Measurements from ENCODE around the gene ACSL6.

ACSL6 gene

DNA sequence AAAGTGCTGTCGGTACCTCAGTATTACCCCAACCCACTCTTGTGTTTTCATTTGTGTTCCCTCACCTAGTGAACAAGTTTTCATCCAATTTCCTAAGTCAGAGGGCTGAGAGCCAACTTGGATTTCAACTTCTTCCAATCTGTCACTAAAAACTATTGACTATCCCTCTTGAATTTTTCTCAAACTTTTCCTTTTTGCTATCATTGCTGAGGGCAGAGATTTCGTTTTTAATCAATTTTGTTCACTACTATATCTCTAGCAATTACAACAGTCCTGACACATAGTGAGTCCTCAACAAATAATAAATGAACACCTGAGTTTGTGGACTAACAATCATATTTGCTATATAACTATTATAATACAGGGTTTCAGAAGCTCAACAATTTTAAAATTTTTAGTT lies 95.0 kb downstream of the ACSL6 start:
- 68% methylated on average over 1 of the region's 2 CpGs for WGBS
- H2AFZ ChIP-seq (ENCODE audit: low read depth, low read length) = no peak overlapping the region
- no peak overlapping the region for H2BK120ac ChIP-seq (ENCODE audit: low read depth, low read length)
- no peaks in the 10 kb centered on the region for H3K79me1 ChIP-seq (replicated peaks; ENCODE audit: low read length, poor library complexity, severe bottlenecking)
- no peaks in the 10 kb centered on the region for H3K36me3 ChIP-seq (ENCODE audit: control insufficient read depth in 1 of 2, insufficient read depth in 2 of 2, low read depth in 1 of 2, low read length in 2 of 2)
- no peak overlapping the region for H3K27ac ChIP-seq (ENCODE audit: low read length, poor library complexity, severe bottlenecking)
- no peak overlapping the region for H2BK5ac ChIP-seq (ENCODE audit: low read depth, low read length, poor library complexity, severe bottlenecking)
- H3K4me1 ChIP-seq (ENCODE audit: control insufficient read depth, insufficient read depth, low read depth, low read length) = no peaks in the 10 kb centered on the region
- H3K4me3 ChIP-seq (ENCODE audit: insufficient read depth in 1 of 2, low read depth in 1 of 2, low read length in 2 of 2) = no peak overlapping the region
- no peak overlapping the region for H3K14ac ChIP-seq (ENCODE audit: low read length in 2 of 2)
- peaks cover 0 to 7% of the 10 kb centered on the region in 2 experiments for H3K27me3 ChIP-seq (ENCODE audit: control insufficient read depth in 1 of 2, insufficient read depth in 1 of 2, low read length in 2 of 2)
- H3K23ac ChIP-seq (ENCODE audit: low read length in 2 of 2) = no peak overlapping the region
- no peak overlapping the region for H4K91ac ChIP-seq (ENCODE audit: low read length)
- no peaks in the 10 kb centered on the region for H3K9me3 ChIP-seq (ENCODE audit: control insufficient read depth, low read length)
- H3K9ac ChIP-seq (ENCODE audit: low read length) = no peak overlapping the region
- no peak overlapping the region for H2BK12ac ChIP-seq (ENCODE audit: low read length in 2 of 2)
- no peak overlapping the region for H3K18ac ChIP-seq (ENCODE audit: low read depth in 1 of 2, low read length in 2 of 2)
- DNase-seq = no peak
- H4K8ac ChIP-seq (ENCODE audit: low read length) = no peak overlapping the region
- no peak overlapping the region for H2AK5ac ChIP-seq (ENCODE audit: low read length, severe bottlenecking)
- no peak overlapping the region for H3K4me2 ChIP-seq (ENCODE audit: low read length, poor library complexity, severe bottlenecking)
- no peak overlapping the region for H3K4ac ChIP-seq (ENCODE audit: low read depth in 1 of 2, low read length in 2 of 2)
- no peak overlapping the region for H2BK15ac ChIP-seq (ENCODE audit: low read depth, poor library complexity, severe bottlenecking)

- H3K23ac ChIP-seq (ENCODE audit: low read length in 2 of 2) = no peak overlapping the region
- no peak overlapping the region for H4K91ac ChIP-seq (ENCODE audit: low read length)
- H3K9me3 ChIP-seq (ENCODE audit: control insufficient read depth, low read length) = no peaks in the 10 kb centered on the region
- H2AFZ ChIP-seq (ENCODE audit: low read depth, low read length) = no peak overlapping the region
- H3K4me2 ChIP-seq (ENCODE audit: low read length, poor library complexity, severe bottlenecking) = no peak overlapping the region
- H3K9ac ChIP-seq (ENCODE audit: low read length) = no peak overlapping the region
- H3K27ac ChIP-seq (ENCODE audit: low read length, poor library complexity, severe bottlenecking) = no peak overlapping the region
- H2BK5ac ChIP-seq (ENCODE audit: low read depth, low read length, poor library complexity, severe bottlenecking) = no peak overlapping the region
- H3K36me3 ChIP-seq (ENCODE audit: control insufficient read depth in 1 of 2, insufficient read depth in 2 of 2, low read depth in 1 of 2, low read length in 2 of 2) = no peaks in the 10 kb centered on the region
- H3K4me1 ChIP-seq (ENCODE audit: control insufficient read depth, insufficient read depth, low read depth, low read length) = no peaks in the 10 kb centered on the region
- peaks cover 0 to 7% of the 10 kb centered on the region in 2 experiments for H3K27me3 ChIP-seq (ENCODE audit: control insufficient read depth in 1 of 2, insufficient read depth in 1 of 2, low read length in 2 of 2)
- no peak overlapping the region for H3K4me3 ChIP-seq (ENCODE audit: insufficient read depth in 1 of 2, low read depth in 1 of 2, low read length in 2 of 2)
- H2BK12ac ChIP-seq (ENCODE audit: low read length in 2 of 2) = no peak overlapping the region
- no peak overlapping the region for H2BK120ac ChIP-seq (ENCODE audit: low read depth, low read length)
- no peak overlapping the region for H3K4ac ChIP-seq (ENCODE audit: low read depth in 1 of 2, low read length in 2 of 2)
- no peak for DNase-seq
- H2AK5ac ChIP-seq (ENCODE audit: low read length, severe bottlenecking) = no peak overlapping the region
- no peak overlapping the region for H3K14ac ChIP-seq (ENCODE audit: low read length in 2 of 2)
- no peak overlapping the region for H3K18ac ChIP-seq (ENCODE audit: low read depth in 1 of 2, low read length in 2 of 2)
- H3K79me1 ChIP-seq (replicated peaks; ENCODE audit: low read length, poor library complexity, severe bottlenecking) = no peaks in the 10 kb centered on the region
- no peak overlapping the region for H2BK15ac ChIP-seq (ENCODE audit: low read depth, poor library complexity, severe bottlenecking)
- no peak overlapping the region for H4K8ac ChIP-seq (ENCODE audit: low read length)
Measured at GRCh38 chr5:131914472-131914871, 97.0 kb downstream of the ACSL6 start.

- DNase-seq = no peak
- no peak overlapping the region for H3K23ac ChIP-seq (ENCODE audit: low read length in 2 of 2)
- no peak overlapping the region for H2BK120ac ChIP-seq (ENCODE audit: low read depth, low read length)
- H2BK5ac ChIP-seq (ENCODE audit: low read depth, low read length, poor library complexity, severe bottlenecking) = no peak overlapping the region
- no peak overlapping the region for H3K4me3 ChIP-seq (ENCODE audit: insufficient read depth in 1 of 2, low read depth in 1 of 2, low read length in 2 of 2)
- WGBS = 32% methylated on average over 3 of the region's 3 CpGs
- no peak overlapping the region for H3K18ac ChIP-seq (ENCODE audit: low read depth in 1 of 2, low read length in 2 of 2)
- no peak overlapping the region for H2BK12ac ChIP-seq (ENCODE audit: low read length in 2 of 2)
- no peak overlapping the region for H3K27ac ChIP-seq (ENCODE audit: low read length, poor library complexity, severe bottlenecking)
- no peaks in the 10 kb centered on the region for H3K9me3 ChIP-seq (ENCODE audit: control insufficient read depth, low read length)
- no peaks in the 10 kb centered on the region for H3K4me1 ChIP-seq (ENCODE audit: control insufficient read depth, insufficient read depth, low read depth, low read length)
- no peaks in the 10 kb centered on the region for H3K79me1 ChIP-seq (replicated peaks; ENCODE audit: low read length, poor library complexity, severe bottlenecking)
- no peak overlapping the region for H4K91ac ChIP-seq (ENCODE audit: low read length)
- H3K36me3 ChIP-seq (ENCODE audit: control insufficient read depth in 1 of 2, insufficient read depth in 2 of 2, low read depth in 1 of 2, low read length in 2 of 2) = no peaks in the 10 kb centered on the region
- H2BK15ac ChIP-seq (ENCODE audit: low read depth, poor library complexity, severe bottlenecking) = no peak overlapping the region
- H3K14ac ChIP-seq (ENCODE audit: low read length in 2 of 2) = no peak overlapping the region
- H4K8ac ChIP-seq (ENCODE audit: low read length) = no peak overlapping the region
- no peak overlapping the region for H3K4me2 ChIP-seq (ENCODE audit: low read length, poor library complexity, severe bottlenecking)
- no peak overlapping the region for H2AFZ ChIP-seq (ENCODE audit: low read depth, low read length)
- no peak overlapping the region for H3K9ac ChIP-seq (ENCODE audit: low read length)
- peaks cover 0 to 7% of the 10 kb centered on the region in 2 experiments for H3K27me3 ChIP-seq (ENCODE audit: control insufficient read depth in 1 of 2, insufficient read depth in 1 of 2, low read length in 2 of 2)
- H2AK5ac ChIP-seq (ENCODE audit: low read length, severe bottlenecking) = no peak overlapping the region
- no peak overlapping the region for H3K4ac ChIP-seq (ENCODE audit: low read depth in 1 of 2, low read length in 2 of 2)
Measured at GRCh38 chr5:131913603-131914002, 97.9 kb downstream of the ACSL6 start.

- H3K4me3 ChIP-seq (ENCODE audit: insufficient read depth in 1 of 2, low read depth in 1 of 2, low read length in 2 of 2) = no peak overlapping the region
- H2BK5ac ChIP-seq (ENCODE audit: low read depth, low read length, poor library complexity, severe bottlenecking) = no peak overlapping the region
- H3K23ac ChIP-seq (ENCODE audit: low read length in 2 of 2) = no peak overlapping the region
- no peak overlapping the region for H3K4me2 ChIP-seq (ENCODE audit: low read length, poor library complexity, severe bottlenecking)
- no peak overlapping the region for H3K4ac ChIP-seq (ENCODE audit: low read depth in 1 of 2, low read length in 2 of 2)
- no peak overlapping the region for H2AK5ac ChIP-seq (ENCODE audit: low read length, severe bottlenecking)
- H2BK12ac ChIP-seq (ENCODE audit: low read length in 2 of 2) = no peak overlapping the region
- no peak for DNase-seq
- H2BK120ac ChIP-seq (ENCODE audit: low read depth, low read length) = no peak overlapping the region
- H3K27ac ChIP-seq (ENCODE audit: low read length, poor library complexity, severe bottlenecking) = no peak overlapping the region
- H2BK15ac ChIP-seq (ENCODE audit: low read depth, poor library complexity, severe bottlenecking) = no peak overlapping the region
- H3K27me3 ChIP-seq (ENCODE audit: control insufficient read depth in 1 of 2, insufficient read depth in 1 of 2, low read length in 2 of 2) = no peaks in the 10 kb centered on the region
- no CpG with 5 or more reads among the region's 2 CpGs for WGBS
- no peak overlapping the region for H2AFZ ChIP-seq (ENCODE audit: low read depth, low read length)
- H3K9ac ChIP-seq (ENCODE audit: low read length) = no peak overlapping the region
- H3K79me1 ChIP-seq (replicated peaks; ENCODE audit: low read length, poor library complexity, severe bottlenecking) = no peaks in the 10 kb centered on the region
- no peak overlapping the region for H4K8ac ChIP-seq (ENCODE audit: low read length)
- no peak overlapping the region for H3K18ac ChIP-seq (ENCODE audit: low read depth in 1 of 2, low read length in 2 of 2)
- no peaks in the 10 kb centered on the region for H3K36me3 ChIP-seq (ENCODE audit: control insufficient read depth in 1 of 2, insufficient read depth in 2 of 2, low read depth in 1 of 2, low read length in 2 of 2)
- H4K91ac ChIP-seq (ENCODE audit: low read length) = no peak overlapping the region
- no peaks in the 10 kb centered on the region for H3K4me1 ChIP-seq (ENCODE audit: control insufficient read depth, insufficient read depth, low read depth, low read length)
- H3K14ac ChIP-seq (ENCODE audit: low read length in 2 of 2) = no peak overlapping the region
- peaks cover 16% of the 10 kb centered on the region for H3K9me3 ChIP-seq (ENCODE audit: control insufficient read depth, low read length)
Measured at GRCh38 chr5:131906668-131907067, 104.8 kb downstream of the ACSL6 start.

Measured in mesenchymal stem cell (in vitro differentiated cells and primary cell).